ENCODE results near the gene ARF3. TPM values are rescaled to one million over a fixed set of nuclear protein-coding genes. Genes with fewer than 3 reads are reported as not detected.

ARF3 gene
- total and polyA plus RNA-seq, 9 of the 15 experiments (the other 6 are each of a cell fraction or from before 2014, with no cell fraction given), result 5.9 to 170 (median 64.4) TPM

- CTCF ChIA-PET (ENCODE audit: low intra/inter-chr PET ratio), result interaction anchor here (0.5 to 3.3 kb wide), 3 partner anchors 35 to 82 kb away, joined by 3 to 29 read pairs (median 3); no protein-coding TSS in a partner anchor
- POLR2A ChIA-PET, result interaction anchor here (0.5 kb wide), 1 partner anchor 60 kb away, joined by 3 read pairs; no protein-coding TSS in a partner anchor
- in situ Hi-C loops (cut with MboI), result no loop called here
- TF ChIP-seq REST (IDR thresholded peaks at IDR 0.05; ENCODE audit: borderline replicate concordance) (peak; percentile 42; the same call in 1 of the 2 replicates), REST (CRISPR knock-in tag; IDR thresholded peaks at IDR 0.05; ENCODE audit: low read depth) (no peak), ZNF449 (CRISPR knock-in tag; IDR thresholded peaks at IDR 0.05) (no peak), CTCFL (IDR thresholded peaks at IDR 0.05; ENCODE audit: borderline replicate concordance, insufficient read depth, low read depth, low read length, poor library complexity, severe bottlenecking) (peak; percentile 69), FOXK1 (CRISPR knock-in tag; IDR thresholded peaks at IDR 0.05; ENCODE audit: borderline replicate concordance) (no peak), ZNF512 (tag; IDR thresholded peaks at IDR 0.05) (peak; percentile 46), RFX1 (IDR thresholded peaks at IDR 0.05) (peak; percentile 41; the same call in 1 of the 2 replicates)
These were observed 20.8 kb downstream of the ARF3 start for GRCh38 chr12:48936379-48936979.

More at GRCh38 chr12:48936379-48936979, 20.8 kb downstream of the ARF3 start:
- H3K9ac ChIP-seq (ENCODE audit: insufficient read depth in 1 of 2, low read depth in 2 of 2, low read length in 2 of 2), result no peak overlapping the region
- peaks cover 10% of the 10 kb centered on the region; the same call in 1 of the 2 replicates for H4K20me1 ChIP-seq (replicated peaks; ENCODE audit: control insufficient read depth, insufficient read depth, low read length)
- H3K27me3 ChIP-seq (ENCODE audit: control insufficient read depth in 2 of 2, insufficient read depth in 2 of 2, low read length in 2 of 2), result no peaks in the 10 kb centered on the region
- peak; percentile 95 for ATAC-seq
- no peak overlapping the region for H2AFZ ChIP-seq (ENCODE audit: low read depth, low read length)
- FAIRE-seq, result peak; percentile 93
- H3K36me3 ChIP-seq (ENCODE audit: control insufficient read depth, insufficient read depth, low read length), result peaks cover 90% of the 10 kb centered on the region
- no peak overlapping the region for H3K4me2 ChIP-seq (ENCODE audit: insufficient read depth, low read length)
- no peak overlapping the region for H3K27ac ChIP-seq (ENCODE audit: extremely low read depth, low read depth, low read length)
- BruUV-seq (replicated peaks), result TSS peak; percentile 33
- H3K4me3 ChIP-seq, result no peak overlapping the region
- H3K9me3 ChIP-seq (replicated peaks; ENCODE audit: control insufficient read depth, insufficient read depth, low read depth, low read length), result no peaks in the 10 kb centered on the region
- peaks cover 4% of the 10 kb centered on the region for H3K9me1 ChIP-seq (ENCODE audit: control insufficient read depth, insufficient read depth, low read length)
- peak; percentile 78 to 87 (median 84) for DNase-seq (ENCODE audit: extremely low read depth in 1 of 4, low spot score in 3 of 4)
- H3K4me1 ChIP-seq (replicated peaks in 1 of 2; ENCODE audit: control insufficient read depth in 2 of 2, insufficient read depth in 2 of 2, low read length in 2 of 2), result no peaks in the 10 kb centered on the region; a peak in 1 of 5 replicates
- intact Hi-C loops (cut with micrococcal nuclease), result loop anchor here (1.0 to 2.0 kb wide), 2 partner anchors 58 to 83 kb away; no protein-coding TSS in a partner anchor
- H3K79me2 ChIP-seq (ENCODE audit: control insufficient read depth, insufficient read depth, low read length), result no peaks in the 10 kb centered on the region

Measured in K562 (cell line).